ENCODE results near the gene C11orf87.
A peak's percentile ranks its signal among the peaks of the same experiment; 100 is the strongest.

The C11orf87 gene

GRCh38 chr11:109384873-109385272 is 37.1 kb upstream of the C11orf87 start:
- no peak overlapping the region for H3K4me3 ChIP-seq (ENCODE audit: low read length)
- no peak for DNase-seq (ENCODE audit: low read depth)
- no peak for TF ChIP-seq CTCF (IDR thresholded peaks at IDR 0.05; ENCODE audit: insufficient read depth, low read depth, low read length, missing control alignments)

GRCh38 chr11:109388982-109389381 is 33.0 kb upstream of the C11orf87 start:
- H3K4me3 ChIP-seq (ENCODE audit: low read length), result no peak overlapping the region
- DNase-seq (ENCODE audit: low read depth), result no peak
- no peak for TF ChIP-seq CTCF (IDR thresholded peaks at IDR 0.05; ENCODE audit: insufficient read depth, low read depth, low read length, missing control alignments)

DNA sequence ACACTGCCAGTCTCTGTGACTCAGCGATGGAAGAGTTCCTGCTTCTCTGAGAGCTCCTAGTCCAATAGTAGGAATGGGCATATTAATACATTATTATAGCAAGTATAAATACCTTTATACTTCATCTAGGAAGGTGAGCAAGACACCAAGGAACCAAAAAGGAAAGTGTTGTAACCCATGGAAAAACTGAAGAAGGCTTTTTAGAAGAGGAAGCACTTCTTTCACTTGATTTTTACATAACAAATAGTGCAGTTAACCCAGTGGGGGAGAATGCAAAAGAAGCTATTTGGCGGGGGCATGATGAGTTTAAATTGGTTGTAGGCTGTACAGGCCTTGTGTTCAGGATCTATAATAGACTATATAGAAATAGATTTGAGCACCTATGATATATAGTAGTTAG is 31.2 kb upstream of the C11orf87 start:
- no peak for TF ChIP-seq CTCF (IDR thresholded peaks at IDR 0.05; ENCODE audit: insufficient read depth, low read depth, low read length, missing control alignments)
- peak; percentile 28 for DNase-seq (ENCODE audit: low read depth)
- H3K4me3 ChIP-seq (ENCODE audit: low read length), result no peak overlapping the region

- no peak overlapping the region for H3K4me3 ChIP-seq (ENCODE audit: low read length)
- no peak for TF ChIP-seq CTCF (IDR thresholded peaks at IDR 0.05; ENCODE audit: insufficient read depth, low read depth, low read length, missing control alignments)
- peak; percentile 36 for DNase-seq (ENCODE audit: low read depth)
These were observed 20.4 kb upstream of the C11orf87 start for GRCh38 chr11:109401545-109401944.

- H3K4me3 ChIP-seq (ENCODE audit: low read length), result no peak overlapping the region
- TF ChIP-seq CTCF (IDR thresholded peaks at IDR 0.05; ENCODE audit: insufficient read depth, low read depth, low read length, missing control alignments), result no peak
- peak; percentile 25 for DNase-seq (ENCODE audit: low read depth)
These were observed 16.3 kb upstream of the C11orf87 start for GRCh38 chr11:109405671-109406070.

- no peak for DNase-seq (ENCODE audit: low read depth)
- no peak overlapping the region for H3K4me3 ChIP-seq (ENCODE audit: low read length)
- no peak for TF ChIP-seq CTCF (IDR thresholded peaks at IDR 0.05; ENCODE audit: insufficient read depth, low read depth, low read length, missing control alignments)
These were observed 5.4 kb upstream of the C11orf87 start for GRCh38 chr11:109416601-109417000.

DNA sequence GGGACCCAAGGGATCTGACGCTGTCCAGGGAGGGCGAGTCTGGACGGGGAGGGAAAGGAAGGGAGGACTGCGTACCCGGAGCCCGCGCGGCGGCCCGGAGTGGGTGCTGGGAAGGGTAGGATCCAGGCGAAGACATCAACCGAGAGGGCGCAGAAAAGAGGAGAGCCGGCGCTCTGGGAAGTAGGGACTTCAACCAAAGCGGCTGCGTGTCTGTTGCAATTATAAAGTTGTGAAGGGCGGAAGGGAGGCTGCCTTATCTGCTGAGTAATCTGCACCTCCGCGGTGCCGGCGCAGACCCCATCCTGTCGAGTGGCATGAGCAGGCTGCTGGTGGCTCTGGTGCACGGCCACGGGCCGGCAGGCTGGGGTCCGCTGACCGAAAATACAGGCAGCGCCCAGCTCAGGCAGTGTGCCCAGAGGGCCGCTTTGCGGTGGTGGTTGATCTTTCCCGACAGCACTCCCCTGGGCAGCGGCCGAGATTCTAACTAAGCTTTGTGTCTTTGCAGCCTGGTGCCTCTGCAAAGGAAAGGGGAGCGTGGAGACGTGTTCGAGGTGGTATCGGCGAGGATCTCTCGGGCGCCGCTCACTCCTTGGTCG is 978 bp downstream of the C11orf87 start:
- no peak for TF ChIP-seq CTCF (IDR thresholded peaks at IDR 0.05; ENCODE audit: insufficient read depth, low read depth, low read length, missing control alignments)
- H3K4me3 ChIP-seq (ENCODE audit: low read length), result peak overlapping the region; percentile 30
- DNase-seq (ENCODE audit: low read depth), result peak; percentile 37
